ENCODE data around the gene TERB1.

Gene TERB1

DNA sequence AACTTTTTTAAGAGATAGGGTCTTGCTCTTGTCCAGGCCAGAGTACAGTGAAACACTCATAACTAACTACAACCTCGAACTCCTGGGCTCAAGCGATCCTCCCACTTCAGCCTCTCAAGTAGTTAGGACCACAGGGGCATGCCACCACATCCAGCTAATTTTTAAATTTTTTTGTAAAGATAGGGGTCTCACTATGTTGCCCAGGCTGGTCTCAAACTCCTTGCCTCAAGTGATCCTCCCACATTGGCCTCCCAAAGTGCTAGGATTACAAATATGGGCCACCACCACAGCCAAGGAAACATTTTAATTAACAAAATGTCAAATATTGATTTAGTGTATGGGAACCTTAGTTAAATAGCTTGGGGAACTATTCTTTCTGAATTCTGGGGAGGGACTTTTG, 47.2 kb downstream of the TERB1 start:
- TF ChIP-seq CTCF (IDR thresholded peaks at IDR 0.05; ENCODE audit: low read depth, low read length), result no peak
- no peak overlapping the region for H3K4me3 ChIP-seq (ENCODE audit: low read depth, low read length)

DNA sequence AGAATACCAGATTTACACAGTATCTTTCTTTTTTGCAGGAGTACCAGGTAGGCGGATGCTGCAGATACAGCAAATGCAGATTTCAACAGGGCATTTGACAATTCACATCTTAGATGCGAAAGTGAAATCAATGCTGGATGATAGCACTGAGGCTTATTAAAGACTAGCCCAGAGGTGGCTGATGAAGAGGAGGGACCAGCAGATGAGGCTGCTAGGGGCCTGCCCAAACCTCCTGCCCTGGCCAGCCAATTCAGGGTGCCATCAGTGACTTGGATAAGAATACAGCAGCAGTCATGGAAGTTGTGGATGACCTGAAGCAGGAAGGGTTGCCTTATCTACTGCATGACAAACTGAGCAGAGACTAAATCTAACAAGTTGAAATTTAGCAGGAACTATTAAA, 48.4 kb downstream of the TERB1 start:
- no peak overlapping the region for H3K4me3 ChIP-seq (ENCODE audit: low read depth, low read length)
- TF ChIP-seq CTCF (IDR thresholded peaks at IDR 0.05; ENCODE audit: low read depth, low read length), result no peak

DNA sequence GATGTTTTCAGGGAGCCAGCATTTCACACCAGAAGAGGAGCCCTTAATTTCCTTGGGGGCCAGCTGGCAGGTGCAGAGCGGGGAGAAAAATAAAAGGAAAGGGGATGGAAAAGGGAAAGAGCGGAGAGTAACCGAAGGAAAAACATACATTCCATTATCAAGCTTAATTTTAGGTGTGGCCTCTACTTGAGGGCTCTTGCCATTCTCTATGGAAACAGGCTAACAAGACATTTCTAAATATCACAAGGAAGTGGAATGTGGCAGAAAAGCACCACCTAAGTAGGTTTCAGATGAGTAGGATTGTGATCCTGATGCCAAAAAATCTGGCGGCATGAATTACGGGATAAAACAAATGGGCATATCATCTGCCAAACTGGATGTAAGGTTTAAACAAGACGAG, 49.0 kb downstream of the TERB1 start:
- no peak for TF ChIP-seq CTCF (IDR thresholded peaks at IDR 0.05; ENCODE audit: low read depth, low read length)
- H3K4me3 ChIP-seq (ENCODE audit: low read depth, low read length), result no peak overlapping the region

DNA sequence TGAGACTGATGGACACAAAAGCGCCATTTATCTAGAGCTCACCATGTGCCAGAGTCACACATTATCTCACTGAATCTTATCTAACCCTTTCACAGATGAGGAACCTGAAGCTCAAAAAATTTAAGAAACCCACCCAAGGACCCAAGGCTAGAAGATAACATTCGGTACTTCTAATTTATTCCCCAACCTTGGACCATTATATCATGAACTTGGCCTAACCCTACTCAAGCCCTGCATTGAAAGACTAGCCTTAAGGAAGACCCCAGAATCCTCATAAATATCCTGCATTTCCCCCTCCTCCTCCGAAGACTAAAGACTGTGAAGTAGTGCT, 49.4 kb downstream of the TERB1 start:
- no peak overlapping the region; the same call in 1 of the 2 replicates for H3K4me3 ChIP-seq (ENCODE audit: low read depth, low read length)
- TF ChIP-seq CTCF (IDR thresholded peaks at IDR 0.05; ENCODE audit: low read depth, low read length), result no peak

GRCh38 chr16:66751303-66751991, 49.9 kb downstream of the TERB1 start, which contains the start of gene DYNC1LI2:
Gene DYNC1LI2, minus strand, starts transcription at chr16:66751609. Its CDS starts 18 bp downstream, at chr16:66751591.
- peak; percentile 56 for TF ChIP-seq CTCF (IDR thresholded peaks at IDR 0.05; ENCODE audit: low read depth, low read length)
- peak within 1 kb of the TSS; percentile 97 for H3K4me3 ChIP-seq (ENCODE audit: low read depth, low read length)

- H3K4me3 ChIP-seq (ENCODE audit: low read depth, low read length), result peak overlapping the region; percentile 97
- no peak for TF ChIP-seq CTCF (IDR thresholded peaks at IDR 0.05; ENCODE audit: low read depth, low read length)
These were observed 50.4 kb downstream of the TERB1 start for GRCh38 chr16:66751053-66751302.

DNA sequence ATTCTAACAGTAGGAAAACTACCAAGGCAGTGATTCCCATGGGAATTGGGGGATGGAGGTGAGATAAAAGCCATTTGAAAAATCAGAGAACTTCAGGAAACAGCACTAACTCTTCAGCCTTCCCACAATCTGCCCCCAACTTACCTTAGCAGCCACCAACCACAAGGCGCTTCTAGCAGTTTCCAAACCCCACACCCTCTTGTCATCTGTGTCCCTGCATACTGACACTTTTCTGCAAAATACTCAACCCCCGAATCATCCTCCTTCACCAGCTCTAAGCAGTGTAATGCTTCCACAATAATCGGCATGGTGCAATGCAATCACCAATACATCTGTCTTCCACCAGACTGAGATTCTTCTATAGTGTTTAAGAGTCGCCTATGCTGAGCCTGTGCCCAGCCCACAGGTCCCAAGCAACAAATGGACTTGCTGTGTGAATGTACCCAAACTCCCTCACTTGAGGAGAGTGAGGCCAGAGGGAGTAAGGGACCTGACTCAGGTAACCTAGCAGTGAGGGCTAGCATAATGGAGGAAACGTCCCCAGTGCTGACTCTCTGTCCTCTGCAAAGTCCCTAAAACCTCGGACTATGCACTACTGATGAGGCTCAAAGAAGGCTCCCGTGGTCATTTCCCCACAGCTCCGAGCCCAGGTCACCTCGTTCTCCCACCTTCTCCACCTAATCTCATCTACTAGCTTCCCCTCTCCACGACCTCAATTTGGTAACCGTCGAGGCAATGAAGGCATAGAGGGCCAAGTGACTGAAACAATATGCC, 50.9 kb downstream of the TERB1 start:
- TF ChIP-seq CTCF (IDR thresholded peaks at IDR 0.05; ENCODE audit: low read depth, low read length), result no peak
- peak overlapping the region; percentile 97 for H3K4me3 ChIP-seq (ENCODE audit: low read depth, low read length)
